ENCODE measurements around the gene CYP2A6.
"Not testable (repeated sequence)": the region's sequence is repeated elsewhere in the genome, so short reads cannot be mapped to it uniquely, and the experiment has no call there.

The CYP2A6 gene

GRCh38 chr19:40850277-40850676 is at the start of gene CYP2A6:
Gene CYP2A6 (minus strand): TSS chr19:40850447. CDS start chr19:40850426, 21 bp downstream.
- not testable (repeated sequence) for H3K4me3 ChIP-seq (replicated peaks in 1 of 2; ENCODE audit: low read depth in 2 of 2, low read length in 2 of 2); DNase-seq (ENCODE audit: low read depth in 2 of 2)

DNA sequence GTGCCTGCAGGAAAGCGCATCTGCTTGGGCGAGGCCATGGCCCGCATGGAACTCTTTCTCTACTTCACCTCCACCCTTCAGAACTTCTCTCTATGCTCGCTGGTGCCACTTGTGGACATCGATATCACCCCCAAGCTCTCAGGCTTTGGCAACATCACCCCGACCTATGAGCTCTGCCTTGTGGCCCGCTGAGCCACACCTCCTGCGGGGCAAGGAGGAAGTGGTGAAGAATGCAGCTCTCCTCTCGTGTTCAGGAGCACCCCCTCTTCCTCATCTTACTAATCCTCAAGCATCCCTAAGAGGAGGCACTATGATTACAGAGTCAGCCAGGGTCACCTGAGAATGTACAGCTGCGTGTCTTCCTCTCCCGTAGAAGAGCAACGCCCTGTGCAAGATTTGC is 49.7 kb upstream of the CYP2A6 start:
- not testable (repeated sequence) for DNase-seq (ENCODE audit: low read depth in 2 of 2)

GRCh38 chr19:40896843-40897789 is 46.9 kb upstream of the CYP2A6 start:
- DNase-seq (ENCODE audit: low read depth in 2 of 2), result peak in 1 of 2 donors; percentile 3
- not testable (repeated sequence) for H3K4me3 ChIP-seq (replicated peaks in 1 of 2; ENCODE audit: low read depth in 2 of 2, low read length in 2 of 2)

More for the DNA sequence above, 49.7 kb upstream of the CYP2A6 start:
- not testable (repeated sequence) for H3K4me3 ChIP-seq (replicated peaks in 1 of 2; ENCODE audit: low read depth in 2 of 2, low read length in 2 of 2)

DNA sequence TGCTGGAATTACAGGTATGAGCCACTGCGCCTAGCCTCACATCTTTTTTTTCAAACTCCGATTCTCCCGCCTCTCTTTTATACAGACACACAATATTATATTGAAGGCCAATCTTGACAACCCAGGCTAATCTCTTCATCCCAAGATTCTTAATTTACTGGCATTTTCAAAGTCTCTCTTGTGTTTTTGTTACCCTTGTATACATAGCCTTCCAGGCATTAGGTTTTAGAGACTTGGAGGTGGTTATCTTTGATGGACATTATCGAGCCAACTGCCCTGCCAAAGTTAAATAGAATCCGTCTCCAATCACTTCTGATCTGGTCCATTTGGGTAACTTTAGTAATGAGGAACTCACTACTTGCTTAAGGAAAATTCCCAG is 46.2 kb upstream of the CYP2A6 start:
- H3K4me3 ChIP-seq (replicated peaks in 1 of 2; ENCODE audit: low read depth in 2 of 2, low read length in 2 of 2), result no peak overlapping the region
- DNase-seq (ENCODE audit: low read depth in 2 of 2), result no peak
- TF ChIP-seq, protein P1, sequence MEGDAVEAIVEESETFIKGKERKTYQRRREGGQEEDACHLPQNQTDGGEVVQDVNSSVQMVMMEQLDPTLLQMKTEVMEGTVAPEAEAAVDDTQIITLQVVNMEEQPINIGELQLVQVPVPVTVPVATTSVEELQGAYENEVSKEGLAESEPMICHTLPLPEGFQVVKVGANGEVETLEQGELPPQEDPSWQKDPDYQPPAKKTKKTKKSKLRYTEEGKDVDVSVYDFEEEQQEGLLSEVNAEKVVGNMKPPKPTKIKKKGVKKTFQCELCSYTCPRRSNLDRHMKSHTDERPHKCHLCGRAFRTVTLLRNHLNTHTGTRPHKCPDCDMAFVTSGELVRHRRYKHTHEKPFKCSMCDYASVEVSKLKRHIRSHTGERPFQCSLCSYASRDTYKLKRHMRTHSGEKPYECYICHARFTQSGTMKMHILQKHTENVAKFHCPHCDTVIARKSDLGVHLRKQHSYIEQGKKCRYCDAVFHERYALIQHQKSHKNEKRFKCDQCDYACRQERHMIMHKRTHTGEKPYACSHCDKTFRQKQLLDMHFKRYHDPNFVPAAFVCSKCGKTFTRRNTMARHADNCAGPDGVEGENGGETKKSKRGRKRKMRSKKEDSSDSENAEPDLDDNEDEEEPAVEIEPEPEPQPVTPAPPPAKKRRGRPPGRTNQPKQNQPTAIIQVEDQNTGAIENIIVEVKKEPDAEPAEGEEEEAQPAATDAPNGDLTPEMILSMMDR (IDR thresholded peaks at IDR 0.05; ENCODE audit: low read depth, low read length), result no peak

- no peak for DNase-seq (ENCODE audit: low read depth in 2 of 2)
- TF ChIP-seq, protein P1 (IDR thresholded peaks at IDR 0.05; ENCODE audit: low read depth, low read length), result no peak
- no peak overlapping the region for H3K4me3 ChIP-seq (replicated peaks in 1 of 2; ENCODE audit: low read depth in 2 of 2, low read length in 2 of 2)
These were observed 42.9 kb upstream of the CYP2A6 start for GRCh38 chr19:40893112-40893511.

- no peak for DNase-seq (ENCODE audit: low read depth in 2 of 2)
- TF ChIP-seq, protein P1 (IDR thresholded peaks at IDR 0.05; ENCODE audit: low read depth, low read length), result no peak
- H3K4me3 ChIP-seq (replicated peaks in 1 of 2; ENCODE audit: low read depth in 2 of 2, low read length in 2 of 2), result no peak overlapping the region
These were observed 39.1 kb upstream of the CYP2A6 start for GRCh38 chr19:40889366-40889765.

GRCh38 chr19:40888191-40888590 is 37.9 kb upstream of the CYP2A6 start:
- H3K4me3 ChIP-seq (replicated peaks in 1 of 2; ENCODE audit: low read depth in 2 of 2, low read length in 2 of 2), result no peak overlapping the region
- no peak for DNase-seq (ENCODE audit: low read depth in 2 of 2)
- TF ChIP-seq, protein P1 (IDR thresholded peaks at IDR 0.05; ENCODE audit: low read depth, low read length), result no peak

DNA sequence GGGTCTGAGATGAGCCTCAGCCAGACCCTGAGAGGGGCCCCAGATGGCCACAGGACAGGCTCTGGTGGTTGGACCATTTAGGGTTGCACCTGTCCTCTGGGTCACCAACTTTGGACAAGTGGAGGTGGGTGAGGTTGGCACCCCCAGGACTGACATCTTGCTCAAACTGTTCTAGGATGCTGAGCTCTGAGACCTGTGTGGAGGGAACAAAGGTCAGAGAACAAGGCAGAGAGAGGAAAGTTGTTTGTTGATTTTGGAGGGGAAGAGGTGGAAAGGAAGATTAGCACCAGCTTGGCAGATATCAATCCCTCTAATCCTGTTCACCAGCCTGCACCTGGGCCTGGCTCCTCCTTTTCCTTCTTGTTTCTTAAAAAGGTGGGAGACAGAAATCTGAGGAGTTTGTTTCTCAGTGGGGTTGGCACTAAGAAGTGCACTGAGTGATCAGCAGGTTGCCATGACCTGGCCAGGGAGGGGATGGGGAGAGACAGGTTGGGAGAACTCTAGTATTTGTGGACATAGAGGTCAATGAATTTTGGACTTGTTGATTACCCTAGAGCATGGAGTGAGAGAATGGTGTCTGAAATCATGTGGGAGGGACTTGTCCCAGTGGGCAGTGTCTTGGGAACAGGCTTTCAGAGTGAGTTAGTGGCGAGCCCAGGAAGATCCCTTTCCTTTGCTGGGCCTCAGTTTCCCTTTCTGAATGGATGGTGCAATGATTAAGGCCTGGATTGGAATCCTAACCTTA is 34.1 kb upstream of the CYP2A6 start:
- not testable (repeated sequence) for DNase-seq (ENCODE audit: low read depth in 2 of 2); H3K4me3 ChIP-seq (replicated peaks in 1 of 2; ENCODE audit: low read depth in 2 of 2, low read length in 2 of 2)

DNA sequence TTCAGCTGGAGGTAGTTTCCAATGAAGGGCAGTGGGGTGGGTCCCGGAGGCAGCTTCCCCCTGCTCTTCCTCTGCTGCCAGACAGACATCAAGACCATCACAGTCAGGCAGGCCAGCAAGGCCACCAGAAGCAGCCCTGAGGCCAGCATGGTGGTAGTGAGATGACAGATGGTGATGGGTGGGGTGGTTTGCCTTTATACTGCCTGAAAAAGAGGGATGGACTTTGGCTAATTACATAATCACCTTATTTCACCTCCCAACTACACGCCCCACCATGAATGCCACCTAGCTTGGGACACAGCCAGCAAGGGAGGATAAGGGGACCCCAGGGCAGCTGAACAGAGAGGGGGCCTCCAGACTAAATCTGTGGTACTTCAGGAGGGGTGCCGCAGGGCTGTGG is 31.8 kb upstream of the CYP2A6 start, which contains the start of gene CYP2A7:
Gene CYP2A7 (minus strand): TSS at position 170 of the 400 bp plus-strand sequence. CDS start 21 bp downstream, at position 149.
- H3K4me3 ChIP-seq (replicated peaks in 1 of 2; ENCODE audit: low read depth in 2 of 2, low read length in 2 of 2); DNase-seq (ENCODE audit: low read depth in 2 of 2): not testable (repeated sequence)

GRCh38 chr19:40879349-40879748 is 29.1 kb upstream of the CYP2A6 start:
- not testable (repeated sequence) for DNase-seq (ENCODE audit: low read depth in 2 of 2); H3K4me3 ChIP-seq (replicated peaks in 1 of 2; ENCODE audit: low read depth in 2 of 2, low read length in 2 of 2)

DNA sequence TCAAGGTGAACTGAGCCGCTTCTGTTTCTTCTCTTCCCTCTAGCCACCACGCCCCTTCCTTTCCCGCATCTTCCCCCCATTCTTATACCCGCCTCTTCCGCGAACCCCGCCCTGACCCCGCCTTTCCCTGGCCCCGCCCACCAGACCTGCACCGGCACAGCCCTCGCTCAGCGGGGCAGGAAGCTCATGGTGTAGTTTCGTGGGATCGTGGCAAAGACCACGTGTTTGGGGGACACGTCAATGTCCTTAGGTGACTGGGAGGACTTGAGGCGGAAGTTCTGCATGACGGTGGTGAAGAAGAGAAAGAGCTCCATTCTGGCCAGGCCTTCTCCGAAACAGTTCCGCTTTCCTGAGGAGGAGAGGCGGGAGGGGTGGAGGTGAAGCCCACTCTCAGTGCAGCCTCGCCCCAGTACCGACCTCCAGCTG is 25.3 kb upstream of the CYP2A6 start:
- peak in 1 of 2 donors; percentile 5 for DNase-seq (ENCODE audit: low read depth in 2 of 2)

GRCh38 chr19:40874874-40875273 is 24.6 kb upstream of the CYP2A6 start:
- not testable (repeated sequence) for DNase-seq (ENCODE audit: low read depth in 2 of 2); H3K4me3 ChIP-seq (replicated peaks in 1 of 2; ENCODE audit: low read depth in 2 of 2, low read length in 2 of 2)

More for the DNA sequence above, 25.3 kb upstream of the CYP2A6 start:
- H3K4me3 ChIP-seq (replicated peaks in 1 of 2; ENCODE audit: low read depth in 2 of 2, low read length in 2 of 2), result not testable (repeated sequence)

DNA sequence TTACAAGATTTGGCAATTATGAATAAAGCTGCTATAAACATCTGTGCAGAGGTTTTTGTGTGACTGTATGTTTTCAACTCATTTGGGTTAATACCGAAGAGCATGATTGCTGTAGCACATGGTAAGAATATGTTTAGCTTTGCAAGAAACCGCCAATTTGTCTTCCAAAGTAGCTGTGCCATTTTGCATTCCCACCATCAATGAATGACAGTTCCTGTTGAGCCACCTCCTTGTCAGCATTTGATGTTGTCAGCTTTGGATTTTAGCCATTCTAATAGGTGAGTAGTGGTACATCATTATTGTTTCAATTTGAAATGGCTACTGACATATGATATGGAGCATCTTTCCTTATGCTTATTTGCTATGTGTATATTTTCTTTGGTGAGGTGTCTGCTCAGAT is 23.6 kb upstream of the CYP2A6 start:
- H3K4me3 ChIP-seq (replicated peaks in 1 of 2; ENCODE audit: low read depth in 2 of 2, low read length in 2 of 2); DNase-seq (ENCODE audit: low read depth in 2 of 2): not testable (repeated sequence)

All from cardiac fibroblast (primary cell).